Activated CD4-positive, CD25-positive, alpha-beta regulatory T cell (primary cell): ENCODE data around the gene PXDN.

Experiments
- DNase-seq, 4 experiments: peaks; one replicate each; lab custom pipeline; 2025; lab: John Stamatoyannopoulos, UW

Gene PXDN

GRCh38 chr2:1754461-1755170, 10.3 kb upstream of the PXDN start:
- no peak for DNase-seq

GRCh38 chr2:1754046-1754445, 9.7 kb upstream of the PXDN start:
- DNase-seq = no peak

GRCh38 chr2:1752751-1753150, 8.4 kb upstream of the PXDN start:
- DNase-seq = no peak

- no peak for DNase-seq
Measured at GRCh38 chr2:1751767-1752725, 7.7 kb upstream of the PXDN start.

GRCh38 chr2:1750933-1751766, 6.8 kb upstream of the PXDN start:
- DNase-seq = no peak

- DNase-seq = no peak
Measured at GRCh38 chr2:1750270-1750932, 6.1 kb upstream of the PXDN start.

GRCh38 chr2:1749489-1750119, 5.3 kb upstream of the PXDN start:
- DNase-seq = no peak

- no peak for DNase-seq
Measured at GRCh38 chr2:1748741-1749488, 4.6 kb upstream of the PXDN start.

- no peak for DNase-seq
Measured at GRCh38 chr2:1748176-1748740, 3.9 kb upstream of the PXDN start.

GRCh38 chr2:1747065-1747941, 3.0 kb upstream of the PXDN start:
- DNase-seq = no peak

GRCh38 chr2:1746174-1747064, 2.1 kb upstream of the PXDN start:
- no peak for DNase-seq

GRCh38 chr2:1745171-1746023, 1.1 kb upstream of the PXDN start:
- DNase-seq = no peak

GRCh38 chr2:1744151-1744445, 217 bp downstream of the PXDN start:
- DNase-seq = no peak

GRCh38 chr2:1743396-1744150, 742 bp downstream of the PXDN start:
- DNase-seq = no peak

GRCh38 chr2:1742681-1743395, 1.5 kb downstream of the PXDN start:
- DNase-seq = no peak

- DNase-seq = no peak
Measured at GRCh38 chr2:1742301-1742680, 2.0 kb downstream of the PXDN start.
